ENCODE data around the gene VSIG8. TPM values are rescaled to one million over a fixed set of nuclear protein-coding genes. Genes with fewer than 3 reads are reported as not detected.
A peak's percentile ranks its signal among the peaks of the same experiment; 100 is the strongest.

VSIG8 gene
- total and polyA plus RNA-seq, 2 of the 4 experiments (the other 2 are of a cell fraction), result not detected

GRCh38 chr1:159895286-159895685 lies 32.8 kb upstream of the VSIG8 start:
- no peak overlapping the region for H3K4ac ChIP-seq (ENCODE audit: low read depth, low read length)
- H3K18ac ChIP-seq (ENCODE audit: low read depth, low read length), result no peak overlapping the region
- H4K91ac ChIP-seq (ENCODE audit: insufficient read depth, low read depth, low read length), result no peak overlapping the region
- no peak overlapping the region for H2BK120ac ChIP-seq (ENCODE audit: low read depth, low read length)
- H2BK20ac ChIP-seq (ENCODE audit: low read depth, low read length), result no peak overlapping the region
- H2BK5ac ChIP-seq (ENCODE audit: low read depth, low read length, poor library complexity, severe bottlenecking), result no peak overlapping the region
- no peak overlapping the region for H3K27ac ChIP-seq (ENCODE audit: insufficient read depth, low read length)
- H3K14ac ChIP-seq (replicated peaks; ENCODE audit: low read depth, low read length), result no peak overlapping the region
- no peak overlapping the region for H3K23ac ChIP-seq (ENCODE audit: low read depth, low read length)
- no peaks in the 10 kb centered on the region for H3K27me3 ChIP-seq (ENCODE audit: control insufficient read depth, insufficient read depth, low read length)
- no peaks in the 10 kb centered on the region for H3K9me3 ChIP-seq (ENCODE audit: control insufficient read depth, insufficient read depth, low read length)
- in situ Hi-C loops (cut with MboI; ENCODE audit: low sequenced_read_pairs) (loop anchor here (25.0 kb wide), 1 partner anchor 683 kb away; the partner anchor contains the start of gene ACKR1), intact Hi-C loops (cut with micrococcal nuclease) (no loop called here), dilution Hi-C loops (cut with HindIII; ENCODE audit: low sequenced_read_pairs, unreplicated experiment) (loop anchor here (25.0 kb wide), 1 partner anchor 108 kb away; the partner anchor contains the start of gene DUSP23)
- no peak overlapping the region for H3K4me2 ChIP-seq (ENCODE audit: low read depth, low read length)
- no TSS peak for BruUV-seq (replicated peaks)
- ChIA-PET POLR2A (ENCODE audit: unreplicated experiment) (no interaction called here), CTCF (interaction anchor here (0.8 to 9.2 kb wide), 3 partner anchors 97 to 120 kb away, joined by 4 to 150 read pairs (median 12); no protein-coding TSS in a partner anchor)
- H2AFZ ChIP-seq (replicated peaks; ENCODE audit: low read length, poor library complexity), result no peak overlapping the region
- no peak for TF ChIP-seq MAFK (IDR thresholded peaks at IDR 0.05; ENCODE audit: low read depth, low read length)
- TF ChIP-seq NFE2L2 (IDR thresholded peaks at IDR 0.05; ENCODE audit: low read depth, low read length), result no peak
- no peak for TF ChIP-seq POLR2A (IDR thresholded peaks at IDR 0.05; ENCODE audit: low read depth, low read length)
- no peak for TF ChIP-seq RFX5 (IDR thresholded peaks at IDR 0.05; ENCODE audit: low read depth, low read length)
- TF ChIP-seq BHLHE40 (IDR thresholded peaks at IDR 0.05; ENCODE audit: low read depth, low read length), result no peak
- no peak for TF ChIP-seq SMC3 (IDR thresholded peaks at IDR 0.05; ENCODE audit: low read depth, low read length)
- no peak for TF ChIP-seq MAZ (IDR thresholded peaks at IDR 0.05; ENCODE audit: borderline replicate concordance, low read depth, low read length)
- TF ChIP-seq CEBPB (IDR thresholded peaks at IDR 0.05; ENCODE audit: low read depth, low read length), result no peak
- TF ChIP-seq FOS (IDR thresholded peaks at IDR 0.05; ENCODE audit: low read depth, low read length), result no peak
- no peak for TF ChIP-seq RAD21 (IDR thresholded peaks at IDR 0.05; ENCODE audit: low read length)
- no peak for TF ChIP-seq RCOR1 (IDR thresholded peaks at IDR 0.05; ENCODE audit: insufficient replicate concordance, low read length)
- TF ChIP-seq USF2 (IDR thresholded peaks at IDR 0.05; ENCODE audit: low read depth, low read length), result no peak
- TF ChIP-seq ELK1 (IDR thresholded peaks at IDR 0.05; ENCODE audit: borderline replicate concordance, low read depth, low read length), result no peak
- TF ChIP-seq CHD1 (IDR thresholded peaks at IDR 0.05; ENCODE audit: low read depth, low read length), result no peak
- no peak for TF ChIP-seq CTCF (conservative IDR thresholded peaks at IDR 0.05; ENCODE audit: low read depth, low read length)
- no peak for TF ChIP-seq MXI1 (IDR thresholded peaks at IDR 0.05; ENCODE audit: borderline replicate concordance, low read depth, low read length)
- no peak for ATAC-seq (ENCODE audit: low read depth)
- no CpG with 5 or more reads among the region's 3 CpGs for WGBS, 2 experiments (ENCODE audit: extremely low coverage in 2 of 2, insufficient read length in 1 of 2)
- H4K8ac ChIP-seq (ENCODE audit: low read depth in 2 of 2, low read length in 2 of 2), result no peak overlapping the region
- peaks cover 12% of the 10 kb centered on the region for H3K4me1 ChIP-seq (ENCODE audit: control insufficient read depth, insufficient read depth, low read length)
- H3K4me3 ChIP-seq (ENCODE audit: insufficient read depth, low read depth, low read length), result no peak overlapping the region
- no peak overlapping the region for H2AK5ac ChIP-seq (ENCODE audit: low read depth, low read length)
- DNase-seq, result no peak
- 0 out of 2 replicates have a peak, but pooled peaks cover 3% of the 10 kb centered on the region for H4K20me1 ChIP-seq (ENCODE audit: insufficient read depth, low read length)
- no peak overlapping the region for H3K9ac ChIP-seq (ENCODE audit: low read depth, low read length)
- peaks cover 3% of the 10 kb centered on the region for H3K9me1 ChIP-seq (ENCODE audit: insufficient read depth, low read length)
- no peaks in the 10 kb centered on the region for H3K36me3 ChIP-seq (ENCODE audit: control insufficient read depth, insufficient read depth, low read length)
- no peak overlapping the region for H4K5ac ChIP-seq (ENCODE audit: low read depth, low read length)
- H2BK15ac ChIP-seq (ENCODE audit: low read depth, low read length), result no peak overlapping the region; the same call in 2 of the 3 replicates
- no peak overlapping the region for H3K56ac ChIP-seq (ENCODE audit: extremely low read depth, insufficient read depth, low read length)
- H2AK9ac ChIP-seq (replicated peaks; ENCODE audit: low read depth, low read length, poor library complexity), result peak overlapping the region; percentile 32
- H3K79me1 ChIP-seq (ENCODE audit: low read depth in 1 of 2, low read length in 2 of 2), result peaks cover 0 to 3% of the 10 kb centered on the region in 2 experiments; a peak in 2 of 4 replicates

Data from IMR-90 (cell line).